HG02678 (cell line): ENCODE measurements around the gene CDC27.
"Not testable (repeated sequence)": the region's sequence is repeated elsewhere in the genome, so short reads cannot be mapped to it uniquely, and the experiment has no call there.

Experiments used
- ATAC-seq: cut with Tn5 transposase; IDR thresholded peaks from one replicate; pipeline ENCODE4 v1.9.1; 2021; ENCODE audit warnings: mild to moderate bottlenecking, moderate library complexity; ENCODE audit not compliant: unreplicated experiment

Gene CDC27

GRCh38 chr17:47188876-47189731, at the start of gene CDC27:
Gene CDC27 (minus strand): TSS chr17:47189295. CDS start chr17:47189172, 123 bp downstream.
- ATAC-seq = peak; percentile 94

- ATAC-seq = no peak
These were observed 49.4 kb upstream of the CDC27 start for GRCh38 chr17:47238321-47239010.

GRCh38 chr17:47237841-47238240, 48.7 kb upstream of the CDC27 start:
- ATAC-seq = no peak

- no peak for ATAC-seq
These were observed 46.8 kb upstream of the CDC27 start for GRCh38 chr17:47235923-47236322.

- no peak for ATAC-seq
These were observed 46.4 kb upstream of the CDC27 start for GRCh38 chr17:47235506-47235905.

GRCh38 chr17:47232465-47232864, 43.4 kb upstream of the CDC27 start:
- no peak for ATAC-seq

- ATAC-seq = no peak
These were observed 42.8 kb upstream of the CDC27 start for GRCh38 chr17:47231866-47232265.

- no peak for ATAC-seq
These were observed 42.2 kb upstream of the CDC27 start for GRCh38 chr17:47231334-47231733.

- no peak for ATAC-seq
These were observed 41.8 kb upstream of the CDC27 start for GRCh38 chr17:47230864-47231263.

GRCh38 chr17:47229535-47230443, 40.7 kb upstream of the CDC27 start:
- ATAC-seq = no peak

- ATAC-seq = no peak
These were observed 38.8 kb upstream of the CDC27 start for GRCh38 chr17:47227862-47228261.

- no peak for ATAC-seq
These were observed 37.0 kb upstream of the CDC27 start for GRCh38 chr17:47225911-47226688.

- no peak for ATAC-seq
These were observed 36.4 kb upstream of the CDC27 start for GRCh38 chr17:47225436-47225858.

GRCh38 chr17:47224966-47225365, 35.9 kb upstream of the CDC27 start:
- no peak for ATAC-seq

- ATAC-seq = not testable (repeated sequence)
These were observed 35.0 kb upstream of the CDC27 start for GRCh38 chr17:47224077-47224476.

GRCh38 chr17:47223460-47223859, 34.4 kb upstream of the CDC27 start:
- no peak for ATAC-seq

- ATAC-seq = no peak
These were observed 33.9 kb upstream of the CDC27 start for GRCh38 chr17:47223007-47223406.

GRCh38 chr17:47222047-47222446, 33.0 kb upstream of the CDC27 start:
- no peak for ATAC-seq

GRCh38 chr17:47221154-47221553, 32.1 kb upstream of the CDC27 start:
- ATAC-seq = no peak

- ATAC-seq = no peak
These were observed 31.5 kb upstream of the CDC27 start for GRCh38 chr17:47220531-47220999.
